H1 (cell line): ENCODE measurements around the gene ALOX12. TPM values are rescaled to one million over a fixed set of nuclear protein-coding genes. Genes with fewer than 3 reads are reported as not detected.

ENCODE experiments used
- ASH2L ChIP-seq: fragments of 200-600, 300-600 bp; sonication (generic); IDR thresholded peaks from one replicate; pipeline ENCODE4 v1.7.1; 2017; ENCODE audit warnings: low read length
- BCL11A ChIP-seq, 2 experiments: IDR thresholded peaks; one replicate each; pipeline ENCODE4 v1.6.1; 2011; ENCODE audit warnings: low read depth in 2 of 2, low read length in 2 of 2, mild to moderate bottlenecking in 2 of 2
- RNF2 ChIP-seq: fragments of 200-900, 300-1000 bp; sonication (generic); IDR thresholded peaks from 2 replicates; pipeline ENCODE4 v1.7.1; 2016; ENCODE audit warnings: borderline replicate concordance, low read depth, mild to moderate bottlenecking, antibody characterized with exemption, low read length; ENCODE audit not compliant: poor library complexity, severe bottlenecking; ENCODE audit errors: missing control alignments
- SP2 ChIP-seq: IDR thresholded peaks from 2 replicates; pipeline ENCODE4 v1.6.1; 2012; ENCODE audit warnings: mild to moderate bottlenecking, low read length, inconsistent platforms
- YY1 ChIP-seq: IDR thresholded peaks from 2 replicates; pipeline ENCODE4 v1.6.1; 2011; ENCODE audit warnings: low read depth, mild to moderate bottlenecking, low read length
- polyA plus RNA-seq, 7 experiments: library from polyadenylated mRNA; depleted of rRNA in 3 of 7; stranded (reverse) in 5 of 7; unstranded in 2 of 7; fragments of >200 nt in 5 of 7; fragments of 200-250 nt in 2 of 7; gene quantifications; 1 replicate in 5 of 7; 2 replicates in 1 of 7; 4 replicates in 1 of 7; pipeline versions ENCODE4 v1.2.1 to v1.2.3, GENCODE V29; 2011 to 2013; ENCODE audit warnings: missing spikeins in 2 of 7, mixed read lengths in 2 of 7
- total RNA-seq: library from RNA; stranded (reverse); fragmentation: NEBNext Ultra II Directional; extraction: Animal tissue kit (Norgen Biotek cat#: 25700); gene quantifications from 2 replicates; pipeline ENCODE4 v1.2.1, GENCODE V29; 2021

ALOX12 gene
- total and polyA plus RNA-seq, 2 of the 8 experiments (the other 6 are each of a cell fraction or from before 2014, with no cell fraction given), result 1.4 to 2.0 TPM

GRCh38 chr17:7024402-7024785 lies 28.5 kb downstream of the ALOX12 start (continued):
- TF ChIP-seq YY1 (no peak), SP2 (no peak), RNF2 (no peak), ASH2L (no peak), BCL11A (IDR thresholded peaks at IDR 0.05; ENCODE audit: low read depth in 2 of 2, low read length in 2 of 2) (no peak)
- TF ChIP-seq, all 59 proteins: peak for 0
